ENCODE results near the gene SLC18B1.

The SLC18B1 gene

DNA sequence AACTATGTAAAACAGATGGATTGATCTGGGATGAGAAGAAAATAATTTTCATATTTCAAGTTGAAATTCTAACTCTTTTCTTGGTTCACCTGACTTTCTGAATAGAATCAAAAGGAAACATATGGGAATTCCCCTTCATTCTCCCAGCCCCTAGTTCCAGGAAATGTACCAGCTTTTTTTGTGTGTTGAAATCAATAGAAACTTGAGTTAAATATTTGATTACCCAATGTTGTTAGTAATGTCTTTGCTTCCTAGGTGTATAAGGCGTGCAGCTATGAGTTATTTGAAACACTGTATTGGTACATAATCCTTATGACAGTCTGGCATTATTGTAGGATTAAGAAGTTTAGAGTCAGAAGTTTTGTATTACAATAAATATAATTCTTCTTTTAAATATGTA lies 62.2 kb downstream of the SLC18B1 start:
- no peak for DNase-seq

DNA sequence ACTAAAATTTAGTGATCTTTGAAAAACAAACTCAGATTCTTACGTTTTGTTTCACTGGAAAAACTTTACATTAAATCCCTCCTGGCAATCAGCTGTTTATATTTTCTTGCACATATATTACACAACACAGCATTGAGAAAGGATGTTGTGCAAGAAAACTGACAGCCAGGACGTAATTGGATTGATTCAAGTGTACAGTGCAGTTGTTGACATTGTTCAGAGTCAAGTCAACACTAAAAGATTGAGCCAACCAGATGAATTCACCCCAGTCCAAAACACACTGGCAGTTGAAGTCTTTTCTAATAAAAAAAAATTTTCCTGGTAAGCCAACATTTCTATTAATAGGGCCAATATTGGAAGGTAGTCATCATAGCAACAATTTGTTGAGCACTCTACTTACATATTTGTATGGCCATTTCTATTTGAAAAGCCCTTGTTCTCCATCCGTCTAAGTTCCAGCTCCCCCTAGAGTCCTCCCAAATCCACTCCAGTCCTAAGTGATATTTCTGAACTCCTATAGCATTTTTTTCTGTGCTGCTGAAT lies 63.7 kb downstream of the SLC18B1 start:
- DNase-seq, result no peak

DNA sequence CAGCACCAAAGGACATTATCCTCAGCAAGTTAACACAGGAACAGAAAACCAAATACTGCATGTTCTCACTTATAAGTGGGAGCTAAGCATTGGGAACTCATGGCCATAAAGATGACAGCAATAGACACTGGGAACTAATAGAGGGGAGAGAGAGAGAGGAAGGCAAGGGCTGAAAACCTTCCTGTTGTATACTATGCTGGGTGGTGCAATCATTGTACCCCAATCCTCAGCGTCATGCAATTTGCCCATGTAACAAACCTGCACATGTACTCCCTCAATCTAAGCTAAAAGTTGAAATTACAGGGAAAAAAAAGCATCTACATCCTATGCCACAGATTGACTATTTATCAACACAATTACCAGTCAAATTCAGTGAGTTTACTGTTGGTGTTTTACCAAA lies 64.6 kb downstream of the SLC18B1 start:
- DNase-seq, result no peak

DNA sequence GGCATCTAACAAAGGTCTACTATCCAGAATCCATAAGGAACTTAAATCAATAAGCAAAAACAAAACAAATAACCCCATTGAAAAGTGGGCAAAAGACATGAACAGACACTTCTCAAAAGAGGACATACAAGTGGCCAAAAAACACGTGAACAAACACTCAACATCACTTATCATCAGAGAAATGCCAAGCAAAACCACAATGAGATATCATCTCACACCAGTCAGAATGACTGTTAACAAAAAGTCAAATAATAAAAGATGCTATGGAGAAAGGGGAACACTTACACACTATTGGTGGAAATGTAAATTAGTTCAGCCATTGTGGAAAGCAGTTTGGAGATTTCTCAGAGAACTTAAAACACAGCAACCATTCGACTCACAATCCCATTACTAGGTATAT lies 65.2 kb downstream of the SLC18B1 start:
- DNase-seq, result no peak

DNA sequence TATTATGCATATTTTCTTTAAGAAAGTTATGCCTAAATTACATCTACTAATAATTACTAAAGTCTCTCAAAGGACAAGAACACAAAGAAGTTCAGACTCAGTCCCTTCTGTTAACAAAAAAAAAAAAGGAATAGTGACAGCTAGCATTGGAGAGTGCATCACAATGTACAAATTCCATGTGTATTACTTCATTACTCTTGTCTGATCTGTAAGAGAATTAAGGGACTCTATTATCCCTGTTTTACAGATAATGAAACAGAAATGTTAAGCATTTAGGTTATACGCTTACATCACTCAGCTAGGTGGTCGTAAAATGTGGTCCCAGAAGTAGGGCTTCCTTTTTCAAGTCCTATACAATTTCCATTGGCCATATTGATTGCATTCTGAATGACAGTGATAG lies 67.4 kb downstream of the SLC18B1 start:
- DNase-seq, result no peak

DNA sequence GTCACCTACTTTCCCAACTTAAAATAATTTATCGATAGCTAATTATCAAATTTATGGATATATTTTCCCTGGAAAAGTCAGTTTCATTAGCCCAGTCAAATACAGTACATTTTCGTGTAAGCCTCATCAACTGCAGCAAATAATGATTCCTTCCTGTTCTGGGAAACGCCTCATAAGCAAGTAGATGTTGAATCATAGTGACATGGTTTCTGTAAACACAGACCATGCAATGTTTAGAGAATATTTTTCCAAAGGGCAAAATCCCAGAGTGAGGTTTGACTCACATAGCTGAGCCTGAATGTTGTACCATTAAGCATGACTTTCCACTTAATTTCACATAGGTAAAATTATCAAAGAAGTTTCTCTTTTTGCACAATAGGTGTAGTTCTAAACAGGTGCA lies 67.9 kb downstream of the SLC18B1 start:
- DNase-seq, result no peak

DNA sequence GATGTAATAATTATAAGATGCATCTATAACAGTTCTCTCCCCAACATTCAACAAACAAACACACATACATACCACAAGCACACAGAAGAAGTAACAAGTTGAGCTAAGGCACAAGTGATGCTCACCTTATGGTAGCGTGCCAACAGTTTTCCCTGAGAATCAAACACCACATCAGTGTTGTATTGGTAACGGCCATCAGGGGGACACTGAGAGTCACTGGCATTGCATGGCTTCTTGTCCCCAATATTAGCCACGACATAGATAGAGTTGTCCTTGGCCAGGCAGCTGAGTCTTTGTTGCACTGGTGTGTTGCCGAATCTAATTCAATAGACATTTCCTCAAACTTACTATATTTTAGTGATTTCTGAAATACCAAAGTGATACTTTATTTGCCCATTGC lies 69.8 kb downstream of the SLC18B1 start:
- no peak for DNase-seq

DNA sequence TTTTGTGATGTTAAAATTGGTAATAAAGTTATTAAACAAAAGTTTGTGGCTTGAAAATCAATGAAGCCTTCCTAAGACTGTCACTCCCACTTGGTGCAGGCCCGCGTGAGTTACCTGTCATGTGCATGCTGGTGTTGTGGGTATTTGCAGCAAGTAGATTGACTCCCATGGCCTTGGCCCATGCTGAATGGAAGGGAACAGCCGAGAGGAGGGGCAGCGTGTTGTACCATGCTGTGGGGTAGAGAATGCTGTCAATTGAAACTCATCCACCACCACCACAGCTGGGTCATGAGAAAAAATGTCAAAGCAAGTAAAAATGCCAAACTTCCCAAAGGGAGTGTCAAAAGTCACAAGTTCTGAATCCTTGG lies 71.8 kb downstream of the SLC18B1 start:
- DNase-seq, result no peak

DNA sequence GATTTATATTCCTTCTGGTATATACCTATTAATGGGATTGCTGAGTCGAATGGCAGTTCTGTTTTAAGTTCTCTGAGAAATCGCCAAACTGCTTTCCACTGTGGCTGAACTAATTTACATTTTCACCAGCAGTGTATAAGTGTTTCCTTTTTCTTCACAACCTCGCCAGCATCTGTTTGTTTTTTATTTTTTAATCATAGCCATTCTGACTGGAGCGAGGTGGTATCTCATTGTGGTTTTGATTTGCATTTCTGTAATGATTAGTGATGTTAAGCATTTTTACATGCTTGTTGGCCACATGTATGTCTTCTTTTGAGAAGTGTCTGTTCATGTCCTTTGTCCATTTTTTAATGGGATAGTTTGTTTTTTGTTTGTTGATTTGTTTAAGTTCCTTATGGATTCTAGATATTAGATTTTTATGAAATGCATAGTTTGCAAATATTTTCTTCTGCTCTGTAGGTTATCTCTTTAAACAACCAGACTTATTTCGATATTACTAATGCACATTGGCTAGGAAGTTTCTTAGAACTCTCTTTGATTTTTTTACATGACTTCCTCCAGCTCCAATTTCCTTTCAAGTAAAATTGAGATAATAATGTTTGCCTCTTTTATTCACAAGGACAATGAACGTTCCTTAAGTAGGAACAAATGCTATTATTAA lies 72.4 kb downstream of the SLC18B1 start:
- no peak for DNase-seq

DNA sequence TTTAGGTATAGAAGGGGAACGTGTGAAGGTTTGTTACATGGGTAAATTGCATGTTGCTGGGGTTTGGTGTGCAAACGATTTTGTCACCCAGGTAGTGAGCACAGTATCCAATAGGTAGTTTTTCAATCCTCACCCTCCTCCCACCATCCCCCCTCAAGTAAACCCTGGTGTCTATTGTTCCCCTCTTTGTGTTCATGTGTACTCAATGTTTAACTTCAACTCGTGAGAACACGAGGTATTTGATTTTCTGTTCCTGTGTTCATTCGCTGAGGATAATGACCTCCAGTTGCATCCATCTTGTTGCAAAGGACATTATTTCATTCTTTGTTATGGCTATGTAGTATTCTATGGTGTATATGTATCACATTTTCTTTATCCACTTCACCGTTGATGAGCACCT lies 73.0 kb downstream of the SLC18B1 start:
- no peak for DNase-seq

DNA sequence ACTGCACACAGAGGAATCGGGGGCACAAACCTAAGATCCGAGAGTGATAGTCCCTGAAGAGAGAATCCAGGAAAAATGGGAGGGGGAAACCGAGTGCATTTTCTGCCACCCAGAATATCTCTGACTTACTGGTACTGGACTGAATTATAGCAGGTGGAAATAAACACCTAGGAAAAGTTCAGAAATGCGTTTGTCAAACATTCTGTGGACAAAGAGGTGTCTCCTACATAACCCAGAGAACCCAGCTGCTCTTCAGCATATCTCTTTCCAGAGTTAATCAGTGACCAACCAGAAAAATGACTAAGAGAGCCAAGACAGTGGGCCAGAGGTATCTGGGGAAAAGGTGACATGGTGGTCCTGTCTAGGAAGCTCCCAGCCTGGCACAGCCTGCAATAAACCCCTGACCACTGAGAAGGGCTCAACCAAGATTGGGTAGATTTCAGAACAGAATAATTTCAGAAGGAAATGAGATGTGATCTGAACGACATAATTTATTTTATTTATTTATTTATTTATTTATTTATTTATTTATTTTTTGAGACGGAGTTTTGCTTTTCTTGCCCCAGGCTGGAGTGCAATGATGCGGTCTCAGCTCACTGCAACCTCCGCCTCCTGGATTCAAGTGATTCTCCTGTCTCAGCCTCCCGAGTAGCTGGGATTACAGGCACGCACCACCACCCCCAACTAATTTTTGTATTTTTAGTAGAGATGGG lies 78.5 kb downstream of the SLC18B1 start:
- DNase-seq, result no peak

Measured in DMS 273 treated with DMSO at 0.1 percent for 48 hours (cell line).